ENCODE results near the gene PHYKPL.
"Not testable (repeated sequence)": the region's sequence is repeated elsewhere in the genome, so short reads cannot be mapped to it uniquely, and the experiment has no call there.

PHYKPL gene

DNA sequence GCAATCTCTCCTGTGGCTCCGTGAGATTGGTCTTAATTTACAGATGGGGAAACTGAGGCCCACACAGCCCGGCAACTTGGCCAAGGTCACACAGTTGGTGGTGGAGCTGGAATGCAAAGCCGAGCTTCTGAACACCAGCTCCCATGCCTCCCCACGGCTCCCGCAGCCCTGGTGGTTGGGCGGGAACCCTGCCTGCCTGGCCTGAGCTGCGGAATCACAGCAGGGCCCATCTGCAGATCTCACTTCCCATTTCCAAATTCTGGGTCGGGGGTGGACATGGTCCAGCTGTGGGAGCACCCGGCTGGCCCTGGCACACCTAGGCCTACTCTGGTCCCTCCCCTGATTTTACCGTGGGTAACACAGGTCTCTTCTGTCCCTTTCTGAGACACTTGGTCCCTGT lies 35.3 kb upstream of the PHYKPL start:
- no peak for DNase-seq (ENCODE audit: insufficient read length, low spot score)
- no peak for TF ChIP-seq TAF1 (IDR thresholded peaks at IDR 0.05; ENCODE audit: low read depth, low read length)
- TF ChIP-seq POLR2A (IDR thresholded peaks at IDR 0.05; ENCODE audit: low read depth, low read length), result no peak
- no peak for TF ChIP-seq POU2F2 (IDR thresholded peaks at IDR 0.05; ENCODE audit: low read depth, low read length)
- TF ChIP-seq POLR2AphosphoS5 (IDR thresholded peaks at IDR 0.05; ENCODE audit: low read depth, low read length), result no peak
- no peak for TF ChIP-seq PAX5 (IDR thresholded peaks at IDR 0.05; ENCODE audit: insufficient read depth, low read length, severe bottlenecking)
- TF ChIP-seq SPI1 (IDR thresholded peaks at IDR 0.05; ENCODE audit: low read depth, low read length), result no peak
- FAIRE-seq, result no peak

DNA sequence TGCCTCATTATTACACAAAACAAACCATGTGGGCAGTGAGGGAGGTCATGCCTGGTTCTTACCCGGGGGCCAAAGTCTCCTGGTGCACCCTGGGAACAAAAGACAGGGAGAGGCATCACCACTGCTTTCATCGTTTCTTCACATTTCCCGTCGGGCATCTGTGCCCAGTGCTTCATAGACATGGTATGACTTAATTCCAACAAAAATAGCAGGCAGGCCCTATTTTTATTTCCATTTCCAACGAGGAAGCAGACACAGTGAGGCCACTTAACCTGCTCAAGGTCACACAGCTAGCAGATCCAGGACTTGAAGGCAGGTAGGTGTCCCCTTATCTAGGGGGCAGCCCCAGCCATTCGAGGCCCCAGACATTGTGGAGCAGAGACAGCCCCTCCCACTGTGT lies 34.6 kb upstream of the PHYKPL start:
- DNase-seq (ENCODE audit: insufficient read length, low spot score) (no peak), FAIRE-seq (no peak)
- TF ChIP-seq POLR2AphosphoS5 (IDR thresholded peaks at IDR 0.05; ENCODE audit: low read depth, low read length) (no peak), TAF1 (IDR thresholded peaks at IDR 0.05; ENCODE audit: low read depth, low read length) (no peak), POU2F2 (IDR thresholded peaks at IDR 0.05; ENCODE audit: low read depth, low read length) (no peak), SPI1 (IDR thresholded peaks at IDR 0.05; ENCODE audit: low read depth, low read length) (no peak), POLR2A (IDR thresholded peaks at IDR 0.05; ENCODE audit: low read depth, low read length) (no peak), PAX5 (IDR thresholded peaks at IDR 0.05; ENCODE audit: insufficient read depth, low read length, severe bottlenecking) (no peak)

DNA sequence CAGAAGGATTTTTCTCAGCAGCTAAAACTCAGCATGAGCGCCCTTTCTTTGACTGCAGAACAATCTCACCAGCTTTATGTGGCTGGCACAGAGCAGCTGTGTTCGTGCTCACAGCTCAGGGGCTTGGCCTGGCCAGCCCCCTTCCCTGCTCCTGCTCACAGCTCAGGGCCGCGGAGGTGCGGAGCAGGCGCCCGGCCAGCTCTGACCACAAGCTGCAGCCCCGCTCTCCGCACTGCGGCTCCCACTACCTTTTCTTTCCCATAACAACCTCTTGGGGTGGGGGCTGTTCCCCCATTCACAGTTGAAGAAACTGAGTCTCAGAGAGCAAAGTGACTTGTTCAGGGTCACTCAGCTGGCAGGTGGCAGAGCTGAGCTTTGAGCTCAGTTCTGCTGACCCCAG lies 34.0 kb upstream of the PHYKPL start:
- FAIRE-seq, result no peak
- no peak for TF ChIP-seq TAF1 (IDR thresholded peaks at IDR 0.05; ENCODE audit: low read depth, low read length)
- TF ChIP-seq POLR2AphosphoS5 (IDR thresholded peaks at IDR 0.05; ENCODE audit: low read depth, low read length), result no peak
- TF ChIP-seq POLR2A (IDR thresholded peaks at IDR 0.05; ENCODE audit: low read depth, low read length), result no peak
- no peak for TF ChIP-seq SPI1 (IDR thresholded peaks at IDR 0.05; ENCODE audit: low read depth, low read length)
- TF ChIP-seq POU2F2 (IDR thresholded peaks at IDR 0.05; ENCODE audit: low read depth, low read length), result no peak
- TF ChIP-seq PAX5 (IDR thresholded peaks at IDR 0.05; ENCODE audit: insufficient read depth, low read length, severe bottlenecking), result no peak
- no peak for DNase-seq (ENCODE audit: insufficient read length, low spot score)

DNA sequence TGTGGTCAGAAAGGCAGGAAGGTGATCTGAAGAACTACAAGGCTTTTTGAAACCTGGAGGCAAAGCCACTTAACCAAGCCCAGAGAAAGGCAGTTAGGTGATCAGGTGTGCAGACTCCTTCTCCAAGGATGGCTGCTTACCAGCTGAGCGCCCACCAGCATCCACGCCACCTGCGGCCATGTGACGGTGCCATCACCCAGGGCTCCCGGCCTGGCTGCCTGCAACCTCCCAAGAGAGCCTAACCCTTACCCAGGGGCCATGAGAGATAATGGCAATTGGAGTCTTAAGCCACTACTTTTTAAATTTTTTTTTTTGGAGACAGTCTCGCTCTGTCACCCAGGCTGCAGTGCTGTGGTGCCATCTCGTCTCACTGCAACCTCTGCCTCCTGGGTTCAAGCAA lies 33.1 kb upstream of the PHYKPL start:
- no peak for TF ChIP-seq POU2F2 (IDR thresholded peaks at IDR 0.05; ENCODE audit: low read depth, low read length)
- TF ChIP-seq SPI1 (IDR thresholded peaks at IDR 0.05; ENCODE audit: low read depth, low read length), result no peak
- no peak for TF ChIP-seq PAX5 (IDR thresholded peaks at IDR 0.05; ENCODE audit: insufficient read depth, low read length, severe bottlenecking)
- no peak for TF ChIP-seq TAF1 (IDR thresholded peaks at IDR 0.05; ENCODE audit: low read depth, low read length)
- no peak for TF ChIP-seq POLR2AphosphoS5 (IDR thresholded peaks at IDR 0.05; ENCODE audit: low read depth, low read length)
- TF ChIP-seq POLR2A (IDR thresholded peaks at IDR 0.05; ENCODE audit: low read depth, low read length), result no peak
- DNase-seq (ENCODE audit: insufficient read length, low spot score) (no peak), FAIRE-seq (no peak)

DNA sequence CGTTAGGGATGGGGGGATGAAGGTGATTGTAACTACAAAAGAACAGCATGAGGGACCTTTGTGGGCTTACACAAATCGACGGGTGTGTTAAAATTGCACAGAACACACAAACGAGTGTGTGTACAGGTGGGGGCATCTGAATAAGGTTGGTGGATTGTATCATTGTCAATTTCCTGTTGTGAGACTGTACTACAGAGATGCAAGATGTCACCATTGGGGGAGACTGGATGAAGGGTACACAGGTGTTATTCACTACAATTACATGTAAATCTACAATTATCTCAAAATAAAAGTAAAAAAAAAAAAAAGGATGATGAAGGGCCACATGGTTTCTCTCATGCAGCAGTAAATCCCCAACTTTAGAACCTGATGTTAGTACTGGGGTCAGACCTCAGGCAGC lies 31.4 kb upstream of the PHYKPL start:
- no peak for DNase-seq (ENCODE audit: insufficient read length, low spot score)
- TF ChIP-seq PAX5 (IDR thresholded peaks at IDR 0.05; ENCODE audit: insufficient read depth, low read length, severe bottlenecking), result no peak
- TF ChIP-seq POLR2A (IDR thresholded peaks at IDR 0.05; ENCODE audit: low read depth, low read length), result no peak
- no peak for TF ChIP-seq TAF1 (IDR thresholded peaks at IDR 0.05; ENCODE audit: low read depth, low read length)
- TF ChIP-seq SPI1 (IDR thresholded peaks at IDR 0.05; ENCODE audit: low read depth, low read length), result no peak
- TF ChIP-seq POLR2AphosphoS5 (IDR thresholded peaks at IDR 0.05; ENCODE audit: low read depth, low read length), result no peak
- no peak for TF ChIP-seq POU2F2 (IDR thresholded peaks at IDR 0.05; ENCODE audit: low read depth, low read length)
- no peak for FAIRE-seq

DNA sequence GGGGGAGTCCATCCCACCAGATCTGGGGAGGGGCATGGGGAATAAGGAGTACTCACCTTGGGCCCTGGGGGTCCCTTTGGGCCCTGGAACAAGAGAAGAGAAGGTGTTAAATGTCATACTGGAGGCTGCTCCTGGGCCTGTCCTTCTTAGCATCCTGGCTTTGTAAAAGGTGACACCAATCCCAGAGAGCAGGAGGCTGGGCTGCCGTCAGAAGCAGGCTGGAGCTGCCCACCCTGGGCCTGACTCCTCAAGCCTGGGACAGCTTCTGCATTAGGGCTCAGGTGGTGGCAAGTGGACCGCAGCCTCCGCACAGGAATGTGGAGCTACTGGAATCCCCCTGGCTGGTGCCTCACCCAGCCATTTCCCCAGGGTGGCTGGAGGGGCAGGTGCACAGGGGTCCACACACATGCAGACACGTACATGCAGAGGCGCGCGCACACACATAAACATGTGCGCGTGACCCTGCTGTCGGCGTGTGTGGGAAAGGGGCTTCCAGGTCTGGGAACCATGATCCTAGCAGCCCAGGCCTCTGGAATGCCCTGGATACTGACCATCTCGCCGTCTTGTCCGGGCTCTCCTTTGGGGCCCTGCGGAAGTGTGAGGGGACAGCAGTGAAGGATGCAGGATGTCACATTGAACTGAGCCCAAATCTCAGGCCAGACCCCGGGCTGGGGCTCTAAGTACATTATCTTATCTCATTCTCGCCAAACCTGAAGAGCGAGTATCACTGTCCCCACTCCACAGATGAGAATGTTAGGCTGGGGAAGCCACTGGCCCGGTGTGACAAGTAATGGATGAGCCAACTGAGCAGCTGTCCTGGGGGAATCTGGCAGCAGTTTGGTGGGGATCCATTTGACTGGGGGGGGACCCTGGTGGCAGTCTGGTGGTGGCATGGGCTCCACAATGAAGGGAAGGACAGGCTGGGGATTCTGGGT lies 29.3 kb upstream of the PHYKPL start:
- TF ChIP-seq SPI1 (IDR thresholded peaks at IDR 0.05; ENCODE audit: low read depth, low read length) (no peak), POLR2AphosphoS5 (IDR thresholded peaks at IDR 0.05; ENCODE audit: low read depth, low read length) (no peak), TAF1 (IDR thresholded peaks at IDR 0.05; ENCODE audit: low read depth, low read length) (no peak), POLR2A (IDR thresholded peaks at IDR 0.05; ENCODE audit: low read depth, low read length) (no peak), POU2F2 (IDR thresholded peaks at IDR 0.05; ENCODE audit: low read depth, low read length) (no peak), PAX5 (IDR thresholded peaks at IDR 0.05; ENCODE audit: insufficient read depth, low read length, severe bottlenecking) (no peak)

DNA sequence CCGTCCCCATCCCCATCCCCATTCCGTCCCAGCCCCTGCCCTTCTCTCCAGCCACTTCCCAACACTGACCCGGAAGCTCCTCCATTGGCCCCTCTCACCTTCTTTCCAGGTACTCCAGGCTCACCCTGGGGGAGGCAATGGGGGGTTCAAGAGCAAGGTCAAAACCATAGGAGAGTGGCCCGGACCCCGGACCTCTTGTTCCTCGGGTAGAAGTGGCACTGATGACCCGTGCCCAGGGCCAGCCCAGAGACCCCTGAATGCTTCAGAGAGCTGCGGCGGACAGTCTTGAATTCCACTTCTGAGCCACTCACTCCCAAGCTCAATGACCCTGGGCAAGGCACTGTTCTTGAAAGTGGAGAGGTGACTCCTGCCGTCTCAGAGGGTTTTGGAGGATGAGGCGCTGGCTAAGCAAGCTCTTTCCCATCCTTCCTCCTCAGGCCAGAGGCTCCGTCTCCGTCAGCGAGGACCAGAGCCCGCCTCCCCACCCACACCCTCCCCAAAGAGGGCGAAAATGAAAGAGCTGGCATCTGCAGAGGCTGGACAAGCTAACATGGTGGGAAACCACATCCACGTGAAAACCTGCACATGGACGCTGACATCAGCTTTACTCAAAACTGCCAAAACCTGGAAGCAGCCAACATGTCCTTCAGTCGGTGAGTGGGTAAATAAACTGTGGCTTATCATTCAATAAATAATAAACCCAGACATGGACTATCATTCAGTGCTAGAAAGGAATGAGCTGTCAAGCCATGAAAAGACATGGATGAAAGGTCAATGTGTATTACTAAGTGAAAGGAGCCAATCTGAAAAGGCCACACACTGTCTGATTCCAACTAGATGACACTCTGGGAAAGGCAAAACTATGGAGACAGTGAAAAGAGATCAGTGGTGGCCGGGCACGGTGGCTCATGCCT lies 27.3 kb upstream of the PHYKPL start:
- FAIRE-seq, result peak; percentile 74
- DNase-seq (ENCODE audit: insufficient read length, low spot score), result no peak
- TF ChIP-seq SPI1 (IDR thresholded peaks at IDR 0.05; ENCODE audit: low read depth, low read length), result no peak

More for the DNA sequence above, 29.3 kb upstream of the PHYKPL start:
- FAIRE-seq (no peak), DNase-seq (ENCODE audit: insufficient read length, low spot score) (no peak)

DNA sequence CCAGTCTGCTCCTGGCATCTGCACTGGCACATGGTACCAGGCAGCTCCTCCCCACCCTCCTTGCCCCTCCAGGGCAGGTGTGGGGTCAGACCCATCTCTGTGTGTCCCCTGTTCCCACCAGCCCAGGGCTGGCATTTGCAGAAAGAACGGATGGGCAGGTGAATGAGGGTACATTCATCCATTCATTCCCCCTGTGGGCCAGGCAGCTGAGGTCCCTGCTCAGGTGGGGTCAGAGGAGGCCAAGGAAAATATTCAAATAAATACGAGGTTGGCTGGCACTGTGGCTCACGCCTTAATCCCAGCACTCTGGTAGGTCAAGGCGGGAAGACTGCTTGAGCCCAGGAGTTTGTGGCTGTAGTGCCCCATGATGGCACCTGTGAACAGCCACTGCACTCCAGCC lies 25.0 kb upstream of the PHYKPL start:
- TF ChIP-seq TAF1 (IDR thresholded peaks at IDR 0.05; ENCODE audit: low read depth, low read length) (no peak), PAX5 (IDR thresholded peaks at IDR 0.05; ENCODE audit: insufficient read depth, low read length, severe bottlenecking) (no peak), POLR2A (IDR thresholded peaks at IDR 0.05; ENCODE audit: low read depth, low read length) (no peak)
- no peak for FAIRE-seq
- no peak for DNase-seq (ENCODE audit: insufficient read length, low spot score)

DNA sequence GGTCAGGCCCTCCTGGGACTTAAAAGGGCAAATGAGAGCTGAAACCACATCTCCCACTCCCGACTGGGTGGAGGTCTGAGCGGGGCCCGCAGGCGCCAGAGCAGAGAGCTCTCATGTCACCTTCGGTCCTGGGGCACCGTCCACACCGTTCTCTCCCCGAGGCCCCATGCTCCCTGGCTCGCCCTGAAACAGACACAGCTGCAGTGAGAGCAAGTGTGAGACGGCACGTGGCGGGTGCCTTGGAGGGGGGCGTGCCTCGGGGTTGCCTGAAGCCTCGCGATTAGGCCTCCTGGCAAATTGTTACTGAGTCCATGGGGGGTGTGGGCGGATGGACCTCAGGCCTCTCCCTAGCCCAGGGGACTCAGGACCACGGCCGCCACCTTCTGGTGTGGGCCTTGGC lies 24.1 kb upstream of the PHYKPL start:
- no peak for FAIRE-seq
- TF ChIP-seq POLR2AphosphoS5 (IDR thresholded peaks at IDR 0.05; ENCODE audit: low read depth, low read length), result no peak
- TF ChIP-seq PAX5 (IDR thresholded peaks at IDR 0.05; ENCODE audit: insufficient read depth, low read length, severe bottlenecking), result no peak
- DNase-seq (ENCODE audit: insufficient read length, low spot score), result no peak

DNA sequence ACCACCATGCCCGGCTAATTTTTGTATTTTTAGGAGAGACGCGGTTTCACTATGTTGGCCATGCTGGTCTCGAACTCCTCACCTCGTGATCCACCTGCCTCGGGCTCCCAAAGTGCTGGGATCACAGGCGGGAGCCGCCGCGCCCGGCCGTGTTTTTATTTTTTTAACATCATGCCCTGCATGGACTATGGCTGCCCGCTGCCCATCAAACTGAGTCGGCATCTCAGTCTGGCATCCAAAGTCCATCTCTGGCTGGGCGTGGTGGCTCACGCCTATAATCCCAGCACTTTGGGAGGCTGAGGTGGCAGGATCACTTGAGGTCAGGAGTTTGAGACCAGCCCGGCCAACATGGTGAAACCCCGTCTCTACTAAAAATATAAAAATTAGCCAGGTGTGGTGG lies 21.0 kb upstream of the PHYKPL start:
- not testable (repeated sequence) for FAIRE-seq; DNase-seq (ENCODE audit: insufficient read length, low spot score)

Data from GM12891 (cell line).